Measurements from ENCODE around the gene RPL36.

DNA sequence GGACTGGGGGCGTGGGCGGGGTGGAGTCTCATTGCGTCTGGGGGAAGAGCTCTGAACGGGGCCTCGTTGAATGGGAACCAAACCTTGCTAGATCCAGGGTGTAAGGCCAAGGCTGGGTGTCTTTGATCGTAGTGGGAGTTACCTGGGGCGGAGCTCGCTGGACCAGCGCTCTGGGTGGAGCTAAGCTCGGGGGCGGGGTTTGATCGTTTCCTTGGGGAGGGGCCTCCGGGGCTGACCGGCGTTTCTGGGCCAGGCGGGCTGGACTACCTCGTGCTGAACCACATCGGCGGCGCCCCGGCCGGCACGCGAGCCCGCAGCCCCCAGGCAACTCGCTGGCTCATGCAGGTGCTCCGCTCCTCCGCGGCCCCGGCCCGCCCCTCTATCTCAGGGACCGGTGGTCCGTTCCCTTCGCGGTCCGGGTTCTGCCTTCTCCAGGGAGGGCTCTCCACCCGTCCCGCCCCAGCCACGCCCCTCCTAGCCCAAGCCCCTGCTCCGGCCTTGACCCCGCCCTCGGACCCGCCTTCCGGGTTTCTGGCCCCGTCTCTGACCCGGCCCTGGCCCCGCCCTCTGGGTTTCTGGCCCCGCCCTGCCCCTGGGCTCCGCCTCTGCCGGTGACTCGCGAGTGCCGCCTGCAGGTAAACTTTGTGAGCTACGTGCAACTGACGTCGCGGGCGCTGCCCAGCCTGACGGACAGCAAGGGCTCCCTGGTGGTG, 3.3 kb upstream of the RPL36 start:
- TF ChIP-seq EZH2phosphoT487 (IDR thresholded peaks at IDR 0.05; ENCODE audit: borderline replicate concordance) (no peak), RAD21 (IDR thresholded peaks at IDR 0.05; ENCODE audit: low read depth) (no peak)
- TF ChIP-seq, protein P1, sequence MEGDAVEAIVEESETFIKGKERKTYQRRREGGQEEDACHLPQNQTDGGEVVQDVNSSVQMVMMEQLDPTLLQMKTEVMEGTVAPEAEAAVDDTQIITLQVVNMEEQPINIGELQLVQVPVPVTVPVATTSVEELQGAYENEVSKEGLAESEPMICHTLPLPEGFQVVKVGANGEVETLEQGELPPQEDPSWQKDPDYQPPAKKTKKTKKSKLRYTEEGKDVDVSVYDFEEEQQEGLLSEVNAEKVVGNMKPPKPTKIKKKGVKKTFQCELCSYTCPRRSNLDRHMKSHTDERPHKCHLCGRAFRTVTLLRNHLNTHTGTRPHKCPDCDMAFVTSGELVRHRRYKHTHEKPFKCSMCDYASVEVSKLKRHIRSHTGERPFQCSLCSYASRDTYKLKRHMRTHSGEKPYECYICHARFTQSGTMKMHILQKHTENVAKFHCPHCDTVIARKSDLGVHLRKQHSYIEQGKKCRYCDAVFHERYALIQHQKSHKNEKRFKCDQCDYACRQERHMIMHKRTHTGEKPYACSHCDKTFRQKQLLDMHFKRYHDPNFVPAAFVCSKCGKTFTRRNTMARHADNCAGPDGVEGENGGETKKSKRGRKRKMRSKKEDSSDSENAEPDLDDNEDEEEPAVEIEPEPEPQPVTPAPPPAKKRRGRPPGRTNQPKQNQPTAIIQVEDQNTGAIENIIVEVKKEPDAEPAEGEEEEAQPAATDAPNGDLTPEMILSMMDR (IDR thresholded peaks at IDR 0.05 in 2 of 3, conservative IDR thresholded peaks at IDR 0.05 in 1 of 3; ENCODE audit: borderline replicate concordance in 1 of 3, insufficient read depth in 1 of 3, low read depth in 2 of 3, low read length in 2 of 3): peak; percentile 78 to 86 (median 82)

Data from HCT116 (cell line).